B cell (primary cell): ENCODE results near the gene MTF2.

Experiments used
- CTCF ChIP-seq: fragments of 200-600 bp; IDR thresholded peaks from one replicate; pipeline ENCODE4 v1.8.0; 2022; ENCODE audit warnings: antibody characterized with exemption, mild to moderate bottlenecking
- EZH2 ChIP-seq: IDR thresholded peaks from 2 replicates; pipeline ENCODE4 v1.6.1; 2012; ENCODE audit warnings: borderline replicate concordance, low read depth, mild to moderate bottlenecking, moderate library complexity, low read length; ENCODE audit not compliant: insufficient read depth, poor library complexity, severe bottlenecking

- TF ChIP-seq CTCF (no peak), EZH2 (no peak)
These were observed 35.3 kb downstream of the MTF2 start for GRCh38 chr1:93114391-93114790.
